PC-3 (cell line): ENCODE results near the gene PDPK1. TPM values are rescaled to one million over a fixed set of nuclear protein-coding genes. Genes with fewer than 3 reads are reported as not detected.

ENCODE experiments used
- ATAC-seq: fragments of 200-7000 bp; cut with Tn5 transposase; 2 replicates; pipeline ENCODE4 v1.9.1; 2020; ENCODE audit warnings: mild to moderate bottlenecking, moderate library complexity
- BruUV-seq: library from RNA; stranded (reverse); fragments of 400-500 nt; replicated peaks from 2 replicates; lab custom pipeline; 2021; lab: Mats Ljungman, UMichigan
- CTCF ChIA-PET: fragments of 300-600 bp; sonication (Branson Sonifier 250); formaldehyde crosslinking; loops from one replicate; lab custom pipeline; 2022; ENCODE audit warnings: antibody characterized with exemption; lab: Charles Lee
- POLR2A ChIA-PET: fragments of 300-600 bp; sonication (Branson Sonifier 250); formaldehyde crosslinking; loops from one replicate; lab custom pipeline; 2022; ENCODE audit warnings: antibody characterized with exemption; ENCODE audit not compliant: unreplicated experiment; lab: Charles Lee
- DNase-seq: peaks from one replicate; pipeline ENCODE4 v3.0.0-alpha.2; 2015
- H2AFZ ChIP-seq: fragments of 300-600 bp; sonication (generic); 2 replicates; pipeline ENCODE4 v1.6.0; 2016; ENCODE audit warnings: antibody characterized with exemption, low read length
- H3F3A ChIP-seq: fragments of 300-600 bp; sonication (generic); one replicate; pipeline ENCODE4 v1.6.0; 2017; ENCODE audit warnings: antibody characterized with exemption, low read length, control low read depth, mild to moderate bottlenecking; ENCODE audit not compliant: unreplicated experiment
- H3K27ac ChIP-seq: fragments of 300-600 bp; sonication (generic); 2 replicates; pipeline ENCODE4 v1.5.1; 2016; ENCODE audit warnings: mild to moderate bottlenecking, low read length
- H3K27me3 ChIP-seq: fragments of 300-600 bp; sonication (generic); 2 replicates; pipeline ENCODE4 v1.6.1; 2016; ENCODE audit warnings: low read length, mixed read lengths
- H3K36me3 ChIP-seq: fragments of 300-600 bp; sonication (generic); 2 replicates; pipeline ENCODE4 v1.6.1; 2016; ENCODE audit warnings: low read depth, mixed run types, low read length, mixed read lengths
- H3K4me1 ChIP-seq: fragments of 300-600 bp; sonication (generic); 2 replicates; pipeline ENCODE4 v1.5.1; 2016; ENCODE audit warnings: low read length; ENCODE audit not compliant: insufficient read depth
- H3K4me2 ChIP-seq: fragments of 300-600 bp; sonication (generic); 2 replicates; pipeline ENCODE4 v1.6.0; 2016; ENCODE audit warnings: low read length
- H3K4me3 ChIP-seq: fragments of 300-600 bp; sonication (generic); 2 replicates; pipeline ENCODE4 v1.5.1; 2016; ENCODE audit warnings: mild to moderate bottlenecking, low read length, mixed read lengths
- H3K79me2 ChIP-seq: fragments of 300-600 bp; sonication (generic); 2 replicates; pipeline ENCODE4 v1.6.1; 2017; ENCODE audit warnings: low read length, mixed read lengths
- H3K9ac ChIP-seq: fragments of 300-600 bp; sonication (generic); 2 replicates; pipeline ENCODE4 v1.6.0; 2016; ENCODE audit warnings: mild to moderate bottlenecking, low read length
- H3K9me2 ChIP-seq: fragments of 300-600 bp; sonication (generic); replicated peaks from 2 replicates; pipeline ENCODE4 v1.6.1; 2016; ENCODE audit warnings: mixed run types, low read length, mixed read lengths
- H3K9me3 ChIP-seq: fragments of 300-600 bp; sonication (generic); 2 replicates; pipeline ENCODE4 v1.6.1; 2016; ENCODE audit warnings: low read length, mixed read lengths
- H4K20me1 ChIP-seq: fragments of 300-600 bp; sonication (generic); 2 replicates; pipeline ENCODE4 v1.6.1; 2016; ENCODE audit warnings: low read length, mixed read lengths
- EZH2 ChIP-seq: fragments of 300-600 bp; sonication (generic); IDR thresholded peaks from one replicate; pipeline ENCODE4 v1.6.1; 2017; ENCODE audit warnings: antibody characterized with exemption, mild to moderate bottlenecking, low read length; ENCODE audit not compliant: unreplicated experiment
- EZH2phosphoT487 ChIP-seq: fragments of 300-600 bp; sonication (generic); IDR thresholded peaks from 2 replicates; pipeline ENCODE4 v1.6.1; 2018; ENCODE audit warnings: mild to moderate bottlenecking, antibody characterized with exemption, low read length, borderline replicate concordance
- intact Hi-C: fragments of 100-400 bp; cut with micrococcal nuclease; formaldehyde crosslinking; loops from 2 replicates; pipeline ENCODE4 v1.9.0; 2023
- total RNA-seq: library from RNA; depleted of rRNA; stranded (reverse); fragments of >200 nt; gene quantifications from 2 replicates; pipeline ENCODE4 v1.2.3, GENCODE V29; 2014
- TF ChIP-seq, protein P1 (sequence below): fragments of 300-600 bp; sonication (generic); conservative IDR thresholded peaks from 2 replicates; pipeline ENCODE4 v1.5.1; 2017; ENCODE audit warnings: antibody characterized with exemption, low read depth, mild to moderate bottlenecking, low read length

PDPK1 gene
- total RNA-seq, 1 experiment from 2014 or later: 13.7 TPM

DNA sequence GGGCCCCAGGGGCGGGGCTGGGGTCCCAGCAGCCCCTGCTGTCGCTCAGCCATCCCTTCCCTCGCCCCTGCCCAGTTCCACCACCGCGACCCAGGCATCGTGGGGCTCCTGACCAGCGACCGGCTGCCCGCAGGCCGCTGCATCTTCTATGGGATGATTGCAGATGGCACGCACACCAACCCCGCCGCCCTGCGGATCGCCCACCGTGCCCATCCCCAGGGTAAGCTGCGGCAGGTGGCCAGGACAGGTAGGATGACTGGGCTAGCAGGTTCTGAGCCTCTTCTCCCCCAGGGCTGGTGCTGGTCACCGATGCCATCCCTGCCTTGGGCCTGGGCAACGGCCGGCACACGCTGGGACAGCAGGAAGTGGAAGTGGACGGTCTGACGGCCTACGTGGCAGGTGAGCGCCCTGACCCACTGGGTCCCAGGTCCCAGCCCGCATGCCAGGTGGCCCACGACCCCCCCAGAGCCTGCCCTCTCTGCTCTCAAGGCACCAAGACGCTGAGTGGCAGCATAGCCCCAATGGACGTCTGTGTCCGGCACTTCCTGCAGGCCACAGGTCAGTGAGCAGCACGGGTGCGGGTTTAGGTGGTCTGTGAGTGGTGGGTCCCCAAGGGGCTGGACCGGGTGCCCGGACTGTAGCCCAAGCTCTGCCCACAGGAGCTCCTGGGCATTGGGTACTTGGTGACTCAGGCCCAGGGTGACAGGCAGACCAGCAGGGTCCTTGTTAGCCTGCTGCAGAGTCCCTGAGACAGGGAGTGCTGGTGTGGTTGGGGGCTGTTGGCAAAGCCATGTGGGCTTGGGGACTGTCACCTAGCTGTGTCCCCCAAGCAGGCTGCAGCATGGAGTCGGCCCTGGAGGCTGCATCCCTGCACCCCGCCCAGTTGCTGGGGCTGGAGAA, 9.4 kb upstream of the PDPK1 start:
- ATAC-seq: no peak
- H3K9me3 ChIP-seq: no peaks in the 10 kb centered on the region
- peaks cover 11% of the 10 kb centered on the region; the same call in 1 of the 2 replicates for H3K36me3 ChIP-seq
- H3F3A ChIP-seq: no peaks in the 10 kb centered on the region
- H4K20me1 ChIP-seq: no peaks in the 10 kb centered on the region
- H3K9me2 ChIP-seq: no peaks in the 10 kb centered on the region
- no peak overlapping the region for H3K4me3 ChIP-seq
- peaks cover under 1% of the 10 kb centered on the region; the same call in 1 of the 2 replicates for H3K79me2 ChIP-seq
- peaks cover 4% of the 10 kb centered on the region; the same call in 1 of the 2 replicates for H3K4me1 ChIP-seq
- H3K27me3 ChIP-seq: no peaks in the 10 kb centered on the region
- TF ChIP-seq EZH2: no peak
- TF ChIP-seq, protein P1, sequence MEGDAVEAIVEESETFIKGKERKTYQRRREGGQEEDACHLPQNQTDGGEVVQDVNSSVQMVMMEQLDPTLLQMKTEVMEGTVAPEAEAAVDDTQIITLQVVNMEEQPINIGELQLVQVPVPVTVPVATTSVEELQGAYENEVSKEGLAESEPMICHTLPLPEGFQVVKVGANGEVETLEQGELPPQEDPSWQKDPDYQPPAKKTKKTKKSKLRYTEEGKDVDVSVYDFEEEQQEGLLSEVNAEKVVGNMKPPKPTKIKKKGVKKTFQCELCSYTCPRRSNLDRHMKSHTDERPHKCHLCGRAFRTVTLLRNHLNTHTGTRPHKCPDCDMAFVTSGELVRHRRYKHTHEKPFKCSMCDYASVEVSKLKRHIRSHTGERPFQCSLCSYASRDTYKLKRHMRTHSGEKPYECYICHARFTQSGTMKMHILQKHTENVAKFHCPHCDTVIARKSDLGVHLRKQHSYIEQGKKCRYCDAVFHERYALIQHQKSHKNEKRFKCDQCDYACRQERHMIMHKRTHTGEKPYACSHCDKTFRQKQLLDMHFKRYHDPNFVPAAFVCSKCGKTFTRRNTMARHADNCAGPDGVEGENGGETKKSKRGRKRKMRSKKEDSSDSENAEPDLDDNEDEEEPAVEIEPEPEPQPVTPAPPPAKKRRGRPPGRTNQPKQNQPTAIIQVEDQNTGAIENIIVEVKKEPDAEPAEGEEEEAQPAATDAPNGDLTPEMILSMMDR: no peak
- TF ChIP-seq EZH2phosphoT487: no peak
- POLR2A ChIA-PET: no interaction called here
- H3K4me2 ChIP-seq: no peak overlapping the region
- no TSS peak for BruUV-seq
- H3K9ac ChIP-seq: no peak overlapping the region
- CTCF ChIA-PET: no interaction called here
- intact Hi-C loops: no loop called here
- no peak overlapping the region for H2AFZ ChIP-seq
- DNase-seq: no peak
- no peak overlapping the region for H3K27ac ChIP-seq

- Histone ChIP-seq H2AFZ (no peak overlapping the region), H3K9me2 (no peaks in the 10 kb centered on the region), H4K20me1 (no peaks in the 10 kb centered on the region), H3K9me3 (no peaks in the 10 kb centered on the region), H3K9ac (no peak overlapping the region), H3F3A (no peaks in the 10 kb centered on the region), H3K4me2 (no peak overlapping the region), H3K27ac (no peak overlapping the region), H3K36me3 (peaks cover 4% of the 10 kb centered on the region; the same call in 1 of the 2 replicates), H3K27me3 (no peaks in the 10 kb centered on the region), H3K79me2 (no peaks in the 10 kb centered on the region), H3K4me3 (no peak overlapping the region), H3K4me1 (peaks cover 4% of the 10 kb centered on the region; the same call in 1 of the 2 replicates)
- peak; percentile 29 for DNase-seq
- POLR2A ChIA-PET: no interaction called here
- TF ChIP-seq EZH2phosphoT487: no peak
- TF ChIP-seq, protein P1: no peak
- ATAC-seq: no peak
- CTCF ChIA-PET: no interaction called here
- no TSS peak for BruUV-seq
- intact Hi-C loops: no loop called here
Observed at GRCh38 chr16:2529061-2529931, 8.5 kb upstream of the PDPK1 start.
